CD4-positive, CD25-positive, alpha-beta regulatory T cell (primary cell): ENCODE measurements around the gene ASCL2. TPM values are rescaled to one million over a fixed set of nuclear protein-coding genes. Genes with fewer than 3 reads are reported as not detected.
"Not testable (repeated sequence)": the region's sequence is repeated elsewhere in the genome, so short reads cannot be mapped to it uniquely, and the experiment has no call there.

Source experiments
- ATAC-seq, 2 donors: fragments of 150-1000 bp; cut with Tn5 transposase; one replicate each; pipeline ENCODE4 v1.10.0; 2021; ENCODE audit warnings: low read depth in 2 of 2, moderate number of reproducible peaks in 2 of 2, moderate library complexity in 1 of 2
- DNase-seq, 3 donors: peaks; one replicate each; pipeline versions ENCODE4 v3.0.0 to v3.0.0-alpha.2; 2012 to 2022; ENCODE audit warnings: mixed read lengths in 1 of 3
- H3K27ac ChIP-seq: one replicate; pipeline ENCODE4 v1.7.0; 2013; ENCODE audit warnings: mild to moderate bottlenecking, low read length; ENCODE audit not compliant: insufficient read depth, poor library complexity, severe bottlenecking
- H3K27me3 ChIP-seq: one replicate; pipeline ENCODE4 v1.7.0; 2013; ENCODE audit warnings: low read length; ENCODE audit not compliant: control insufficient read depth, insufficient read depth
- H3K36me3 ChIP-seq: one replicate; pipeline ENCODE4 v1.7.0; 2013; ENCODE audit warnings: mild to moderate bottlenecking, low read length, moderate library complexity; ENCODE audit not compliant: control insufficient read depth, insufficient read depth
- H3K4me1 ChIP-seq: 2 replicates; pipeline ENCODE4 v1.7.0; 2013; ENCODE audit warnings: mild to moderate bottlenecking, low read length; ENCODE audit not compliant: insufficient read depth, control insufficient read depth, poor library complexity, severe bottlenecking
- H3K4me3 ChIP-seq: one replicate; pipeline ENCODE4 v1.7.0; 2013; ENCODE audit warnings: low read depth, mild to moderate bottlenecking, low read length, moderate library complexity
- H3K9me3 ChIP-seq, 2 experiments: 1 replicate in 1 of 2; 2 replicates in 1 of 2; pipeline ENCODE4 v1.7.0; 2013; ENCODE audit warnings: low read length in 2 of 2, mild to moderate bottlenecking in 1 of 2, moderate library complexity in 1 of 2; ENCODE audit not compliant: control insufficient read depth in 2 of 2
- H3K27ac Mint-ChIP-seq, 3 donors: one replicate each; pipeline ENCODE4 v1.8.0; 2020 to 2022; ENCODE audit warnings: mild to moderate bottlenecking in 3 of 3, mixed read lengths in 3 of 3, moderate library complexity in 2 of 3
- H3K27me3 Mint-ChIP-seq: one replicate; pipeline ENCODE4 v1.8.0; 2022; ENCODE audit warnings: mild to moderate bottlenecking, mixed read lengths
- H3K36me3 Mint-ChIP-seq: one replicate; pipeline ENCODE4 v1.8.0; 2020; ENCODE audit warnings: mixed read lengths
- H3K4me1 Mint-ChIP-seq, 4 donors: one replicate each; pipeline ENCODE4 v1.8.0; 2020 to 2022; ENCODE audit warnings: mixed read lengths in 4 of 4, mild to moderate bottlenecking in 1 of 4
- H3K4me3 Mint-ChIP-seq, 4 donors: one replicate each; pipeline ENCODE4 v1.8.0; 2020 to 2022; ENCODE audit warnings: mild to moderate bottlenecking in 4 of 4, mixed read lengths in 4 of 4, moderate library complexity in 3 of 4
- H3K9me3 Mint-ChIP-seq, 7 donors: one replicate each; pipeline ENCODE4 v1.8.0; 2020 to 2022; ENCODE audit warnings: mixed read lengths in 7 of 7, mild to moderate bottlenecking in 3 of 7, moderate library complexity in 2 of 7
- polyA plus RNA-seq, 4 donors: library from polyadenylated mRNA; unstranded; fragments of 300-500 nt; fragmentation: Illumina TruSeq; gene quantifications; one replicate each; pipeline ENCODE4 v1.2.3, GENCODE V29; 2021
- total RNA-seq: library from RNA; stranded (reverse); gene quantifications from one replicate; pipeline ENCODE4 v1.2.3, GENCODE V29; 2022

ASCL2 gene
- total and polyA plus RNA-seq, 5 donors from 2014 or later: 0.13 to 0.47 (median 0.20) TPM

DNA sequence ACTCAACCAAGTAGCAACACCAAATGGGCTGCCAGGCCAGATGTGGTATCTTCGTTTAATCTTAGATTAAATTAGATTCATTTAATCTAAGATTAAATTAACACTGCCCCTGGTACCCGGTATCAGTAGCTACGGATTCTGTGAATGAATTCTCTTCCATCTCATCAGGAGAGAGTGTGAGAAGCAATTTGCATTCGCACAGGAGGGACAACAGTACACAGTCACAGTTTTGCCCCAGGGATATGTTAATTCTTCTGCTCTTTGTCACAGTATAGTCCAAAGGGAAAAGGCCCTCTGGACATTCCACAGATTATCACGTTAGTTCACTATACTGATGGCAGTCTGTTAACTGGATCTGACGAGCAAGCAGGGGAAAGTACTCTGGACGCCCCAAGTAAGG lies 22.9 kb downstream of the ASCL2 start:
- Mint-ChIP-seq H3K9me3 (peaks cover 0 to 6% (median 3%) of the 10 kb centered on the region in 7 donors), H3K4me1 (no peaks in the 10 kb centered on the region), H3K36me3 (no peaks in the 10 kb centered on the region), H3K27ac (peak overlapping the region in 1 of 3 donors; percentile 22), H3K27me3 (peaks cover 17% of the 10 kb centered on the region), H3K4me3 (no peak overlapping the region)
- Histone ChIP-seq H3K27ac (no peak overlapping the region), H3K9me3 (peaks cover 0 to 3% of the 10 kb centered on the region in 2 experiments), H3K4me3 (no peak overlapping the region), H3K36me3 (no peaks in the 10 kb centered on the region), H3K27me3 (peaks cover 7% of the 10 kb centered on the region), H3K4me1 (no peaks in the 10 kb centered on the region)
- no peak for DNase-seq
- ATAC-seq: no peak

DNA sequence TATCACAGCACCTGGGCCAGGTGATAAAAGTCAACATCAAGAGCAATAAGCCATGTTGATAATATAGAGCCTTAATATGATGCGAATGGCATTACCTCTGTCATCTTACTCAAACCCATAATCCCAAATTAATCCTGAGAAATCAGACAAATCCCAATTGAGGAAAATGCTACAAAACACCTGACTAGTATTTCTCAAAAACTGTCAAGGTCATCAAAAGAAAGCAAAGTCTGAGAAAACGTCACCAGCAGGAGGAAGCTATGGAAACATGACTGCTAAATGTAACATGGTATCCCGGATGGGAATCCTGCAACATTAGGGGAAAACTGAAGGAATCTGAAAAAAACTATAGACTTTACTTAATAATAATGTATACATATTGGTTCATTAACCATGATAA lies 29.6 kb downstream of the ASCL2 start:
- H3K27ac ChIP-seq: no peak overlapping the region
- H3K4me3 ChIP-seq: no peak overlapping the region
- Mint-ChIP-seq H3K27ac (no peak overlapping the region), H3K4me3 (no peak overlapping the region), H3K4me1 (no peaks in the 10 kb centered on the region), H3K36me3 (no peaks in the 10 kb centered on the region), H3K9me3 (peaks cover 0 to 15% (median 5%) of the 10 kb centered on the region in 7 donors), H3K27me3 (peaks cover 41% of the 10 kb centered on the region)
- ATAC-seq (no peak), DNase-seq (no peak)
- H3K4me1 ChIP-seq: no peaks in the 10 kb centered on the region
- no peaks in the 10 kb centered on the region for H3K36me3 ChIP-seq
- H3K9me3 ChIP-seq: peaks cover 3 to 12% of the 10 kb centered on the region in 2 experiments
- H3K27me3 ChIP-seq: peaks cover 8% of the 10 kb centered on the region

DNA sequence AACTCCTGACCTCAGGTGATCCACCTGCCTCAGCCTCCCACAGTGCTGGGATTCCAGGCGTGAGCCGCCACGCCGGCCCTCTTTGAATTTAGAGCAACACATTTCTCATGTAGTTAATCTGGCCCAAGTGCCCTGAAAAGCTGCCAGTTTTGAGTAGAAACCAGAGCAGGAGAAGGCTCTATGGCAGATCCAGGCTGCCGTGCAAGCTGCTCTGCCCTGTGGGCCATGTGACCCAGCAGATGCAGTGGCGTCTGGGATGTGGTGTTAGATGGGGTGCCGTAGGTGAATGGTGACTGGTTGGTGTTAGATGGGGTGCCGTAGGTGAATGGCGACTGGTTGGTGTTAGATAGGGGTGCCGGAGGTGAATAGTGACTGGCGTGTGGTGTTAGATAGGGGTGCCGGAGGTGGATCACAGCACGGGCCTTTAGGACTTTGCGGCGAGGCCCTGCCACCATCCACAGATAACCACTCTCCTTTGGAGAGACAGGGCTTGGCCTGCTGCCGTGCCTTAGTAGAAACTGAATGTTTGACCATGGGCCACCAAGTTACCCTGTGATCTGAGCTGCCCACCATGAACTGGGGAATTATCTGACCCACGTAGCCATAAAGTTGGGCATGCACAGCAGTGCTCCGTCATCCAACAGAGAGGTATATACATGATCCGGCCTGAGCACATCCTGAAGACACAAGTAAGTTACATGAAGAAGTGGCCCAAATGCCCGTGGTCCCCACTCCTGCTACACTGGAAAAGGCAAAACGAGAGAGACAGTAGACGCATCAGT lies 32.7 kb downstream of the ASCL2 start:
- no peak overlapping the region for H3K4me3 Mint-ChIP-seq

DNA sequence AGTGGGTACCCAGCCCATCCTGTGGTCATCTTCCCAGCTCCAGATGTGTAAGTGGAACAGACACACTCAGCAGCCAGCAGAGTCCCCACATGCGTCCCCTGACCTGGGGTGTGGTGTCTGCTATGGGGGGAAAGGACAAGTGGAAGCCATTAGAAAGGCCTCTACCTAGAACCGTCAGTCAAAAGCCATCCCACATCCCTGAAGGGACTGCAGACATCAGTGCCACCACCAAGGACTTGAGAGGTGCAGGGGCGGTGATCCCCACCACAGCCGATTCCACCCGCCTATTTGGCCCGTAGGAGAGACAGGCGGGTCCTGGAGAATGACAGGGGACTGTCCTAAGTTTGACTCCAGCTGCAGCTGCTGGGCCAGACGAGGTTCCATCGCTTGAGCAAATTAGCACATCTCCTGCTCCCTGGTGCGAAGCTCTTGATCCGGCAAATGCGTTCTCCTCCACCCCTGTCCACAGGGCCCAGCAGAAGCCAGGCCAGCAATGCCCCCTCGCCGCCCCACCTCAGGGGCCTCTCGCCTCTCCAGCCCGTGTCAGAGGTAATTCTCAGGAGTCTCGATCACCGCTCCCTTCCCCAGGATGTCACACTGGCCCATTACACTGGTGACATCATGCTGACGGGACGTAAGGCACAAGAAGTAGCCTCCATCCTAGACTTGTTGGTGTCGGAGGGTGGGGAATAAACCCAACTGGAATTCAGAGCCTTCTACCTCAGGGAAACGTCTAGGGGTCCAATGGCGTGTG lies 33.8 kb downstream of the ASCL2 start:
- H3K27ac Mint-ChIP-seq, H3K4me1 ChIP-seq, H3K36me3 Mint-ChIP-seq, H3K4me1 Mint-ChIP-seq, H3K4me3 ChIP-seq, H3K27ac ChIP-seq, ATAC-seq, H3K4me3 Mint-ChIP-seq, DNase-seq, H3K36me3 ChIP-seq, H3K27me3 ChIP-seq, H3K9me3 ChIP-seq, H3K9me3 Mint-ChIP-seq: not testable (repeated sequence)
- H3K27me3 Mint-ChIP-seq: peaks cover 26% of the 10 kb centered on the region

More for the DNA sequence above, 32.7 kb downstream of the ASCL2 start:
- Mint-ChIP-seq H3K36me3 (no peaks in the 10 kb centered on the region), H3K27me3 (peaks cover 26% of the 10 kb centered on the region), H3K27ac (no peak overlapping the region), H3K4me1 (no peaks in the 10 kb centered on the region), H3K9me3 (peaks cover 0 to 12% (median 4%) of the 10 kb centered on the region in 7 donors)
- Histone ChIP-seq H3K27me3 (peaks cover 8% of the 10 kb centered on the region), H3K4me1 (no peaks in the 10 kb centered on the region), H3K27ac (no peak overlapping the region), H3K36me3 (no peaks in the 10 kb centered on the region), H3K9me3 (peaks cover 3 to 10% of the 10 kb centered on the region in 2 experiments), H3K4me3 (no peak overlapping the region)
- no peak for ATAC-seq
- DNase-seq: no peak

DNA sequence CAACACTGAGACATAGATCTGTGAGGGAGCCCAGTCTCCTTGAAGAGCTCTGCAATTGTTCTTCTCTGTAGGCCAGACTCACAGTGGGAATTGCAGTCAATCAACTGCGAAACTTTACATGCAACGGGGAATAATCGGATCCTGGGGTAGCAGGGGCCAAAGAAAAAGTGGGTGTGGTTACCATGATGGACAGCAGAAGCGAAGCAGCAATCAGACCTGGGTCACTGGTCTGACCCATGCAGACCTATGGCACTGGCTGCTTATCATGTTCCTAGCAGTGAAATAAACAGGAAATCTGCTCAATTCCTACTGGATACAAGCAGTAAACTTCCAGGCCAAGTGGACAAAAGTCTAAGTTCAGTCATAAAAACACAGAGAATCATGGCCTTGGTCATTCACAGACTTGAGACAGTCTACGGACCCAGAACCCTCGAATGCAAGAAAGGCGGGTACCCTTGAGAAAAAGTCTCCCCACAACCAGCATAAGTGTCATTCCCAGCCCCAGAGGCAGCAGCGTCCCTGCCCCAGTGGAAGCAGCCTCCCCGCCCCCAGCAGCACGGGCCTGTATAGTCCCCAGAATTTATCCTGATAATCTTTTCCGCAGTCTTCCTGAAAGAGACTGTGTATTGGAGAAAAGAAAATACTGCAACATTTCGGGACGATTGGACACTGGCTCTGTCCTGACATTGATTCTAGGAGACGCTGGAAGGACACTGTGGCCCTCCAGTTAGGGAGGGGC lies 34.6 kb downstream of the ASCL2 start:
- no peak overlapping the region for H3K27ac Mint-ChIP-seq
- peaks cover 0 to 9% (median 3%) of the 10 kb centered on the region in 7 donors for H3K9me3 Mint-ChIP-seq
- no peaks in the 10 kb centered on the region for H3K4me1 Mint-ChIP-seq
- Histone ChIP-seq H3K27me3 (peaks cover 6% of the 10 kb centered on the region), H3K36me3 (no peaks in the 10 kb centered on the region), H3K4me3 (no peak overlapping the region), H3K27ac (no peak overlapping the region), H3K4me1 (no peaks in the 10 kb centered on the region), H3K9me3 (peaks cover 2 to 3% of the 10 kb centered on the region in 2 experiments)
- H3K36me3 Mint-ChIP-seq: no peaks in the 10 kb centered on the region
- DNase-seq (no peak), ATAC-seq (no peak)
- H3K27me3 Mint-ChIP-seq: peaks cover 29% of the 10 kb centered on the region
- H3K4me3 Mint-ChIP-seq: no peak overlapping the region

DNA sequence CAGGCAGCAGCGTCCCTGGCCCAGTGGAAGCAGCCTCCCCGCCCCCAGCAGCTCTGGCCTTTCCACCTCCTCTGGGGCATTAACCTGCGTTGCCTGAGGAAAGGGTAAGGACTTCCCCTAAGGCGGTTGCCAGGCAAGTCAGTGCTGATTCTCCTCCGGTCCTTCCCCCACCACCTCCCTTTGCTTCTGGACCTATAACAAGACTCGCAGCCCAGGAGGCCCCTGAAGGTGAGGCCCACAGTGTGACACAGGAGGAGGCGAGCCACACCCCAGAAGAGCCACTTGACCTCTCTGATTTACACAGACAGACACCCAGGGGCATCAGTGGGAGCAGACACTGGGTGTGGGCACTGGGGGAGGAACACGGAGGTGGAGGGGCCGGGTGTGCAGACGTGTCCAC lies 35.4 kb downstream of the ASCL2 start:
- DNase-seq (no peak), ATAC-seq (no peak)
- Mint-ChIP-seq H3K4me3 (no peak overlapping the region), H3K9me3 (peaks cover 0 to 13% (median 4%) of the 10 kb centered on the region in 7 donors), H3K36me3 (no peaks in the 10 kb centered on the region), H3K27ac (no peak overlapping the region), H3K4me1 (no peaks in the 10 kb centered on the region), H3K27me3 (peaks cover 26% of the 10 kb centered on the region)
- Histone ChIP-seq H3K27me3 (peaks cover 7% of the 10 kb centered on the region), H3K9me3 (peaks cover 8 to 10% of the 10 kb centered on the region in 2 experiments), H3K4me1 (no peaks in the 10 kb centered on the region), H3K4me3 (no peak overlapping the region), H3K27ac (no peak overlapping the region), H3K36me3 (no peaks in the 10 kb centered on the region)

DNA sequence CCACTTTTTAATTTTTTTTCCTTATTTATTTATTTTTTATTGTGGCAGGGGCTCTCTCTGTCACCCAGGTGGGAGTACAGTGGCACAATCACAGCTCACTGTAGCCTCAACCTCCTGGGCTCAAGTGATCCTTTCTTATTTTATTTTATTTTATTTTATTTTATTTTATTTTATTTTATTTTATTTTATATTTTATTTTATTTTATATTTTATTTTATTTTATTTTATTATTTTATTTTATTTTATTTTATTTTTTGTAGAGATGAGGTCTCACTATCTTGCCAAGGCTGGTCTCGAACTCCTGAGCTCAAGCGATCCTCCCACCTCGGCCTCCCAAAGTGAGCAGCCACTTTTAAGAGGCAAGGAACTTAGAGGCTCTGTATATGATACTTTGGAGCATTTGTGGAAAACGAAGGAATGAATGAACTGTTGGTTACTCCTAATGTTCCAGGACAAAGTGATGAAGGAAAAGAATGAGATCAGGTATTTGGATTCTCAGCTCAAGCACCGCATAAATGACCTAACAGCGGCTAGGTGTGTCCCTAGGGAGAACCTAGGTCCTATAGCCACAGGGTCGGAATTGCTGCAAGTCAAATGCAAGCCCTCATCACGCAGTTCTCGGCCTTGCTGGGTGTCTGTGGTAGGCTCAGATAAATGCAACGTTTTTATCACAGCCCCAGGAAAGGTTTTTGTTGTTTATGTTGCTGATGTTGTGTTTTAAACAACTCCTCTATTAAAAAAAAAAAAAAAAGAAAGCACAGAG lies 36.5 kb downstream of the ASCL2 start:
- Mint-ChIP-seq H3K27me3 (peaks cover 36% of the 10 kb centered on the region), H3K27ac (no peak overlapping the region), H3K36me3 (no peaks in the 10 kb centered on the region), H3K4me1 (no peaks in the 10 kb centered on the region), H3K4me3 (no peak overlapping the region), H3K9me3 (peaks cover 0 to 16% (median 7%) of the 10 kb centered on the region in 7 donors)
- DNase-seq: no peak
- Histone ChIP-seq H3K9me3 (peaks cover 17 to 19% of the 10 kb centered on the region in 2 experiments), H3K4me3 (no peak overlapping the region), H3K27ac (no peak overlapping the region), H3K36me3 (no peaks in the 10 kb centered on the region), H3K27me3 (peaks cover 11% of the 10 kb centered on the region), H3K4me1 (no peaks in the 10 kb centered on the region)
- ATAC-seq: no peak
